ENCODE results near the gene LDHD. TPM values are rescaled to one million over a fixed set of nuclear protein-coding genes. Genes with fewer than 3 reads are reported as not detected.
A peak's percentile ranks its signal among the peaks of the same experiment; 100 is the strongest.

LDHD gene
- polyA plus RNA-seq, 2 of the 4 experiments (the other 2 are of a cell fraction) = 0.79 to 1.1 TPM

DNA sequence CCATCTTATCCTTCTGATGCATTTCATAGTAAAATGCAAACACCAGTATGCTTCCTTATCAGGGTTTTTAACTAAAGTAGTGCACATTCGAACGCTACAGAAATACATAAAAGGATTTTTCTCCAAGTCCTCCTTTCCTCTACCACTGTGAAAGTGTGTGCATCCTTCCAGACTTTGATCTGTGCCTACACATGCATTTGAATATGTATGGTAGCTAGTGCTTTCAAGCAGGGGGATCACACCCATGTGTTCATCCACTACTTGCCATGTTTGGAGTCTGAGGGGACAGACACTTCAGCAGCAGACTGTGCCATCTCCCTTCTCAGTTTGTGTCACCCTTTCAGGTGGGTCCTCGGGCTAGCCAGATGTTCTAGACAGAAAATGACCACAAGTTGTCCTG, 14.9 kb downstream of the LDHD start (continued):
- no peak for TF ChIP-seq HOXB5 (CRISPR knock-in tag; IDR thresholded peaks at IDR 0.05)
- no peak for TF ChIP-seq PBX3 (IDR thresholded peaks at IDR 0.05)
- no peak for TF ChIP-seq CHD2 (IDR thresholded peaks at IDR 0.05; ENCODE audit: low read length, partially characterized antibody)

- H3K4me1 ChIP-seq = no peaks in the 10 kb centered on the region
- FAIRE-seq (no peak), ATAC-seq (no peak), DNase-seq (ENCODE audit: low read depth in 1 of 2, low spot score in 1 of 2) (no peak)
- H3K9me3 ChIP-seq = no peaks in the 10 kb centered on the region
- no peak for TF ChIP-seq SREBF2 (IDR thresholded peaks at IDR 0.05)
- TF ChIP-seq USF2 (IDR thresholded peaks at IDR 0.05) = no peak
- TF ChIP-seq MYC (IDR thresholded peaks at IDR 0.05; ENCODE audit: borderline replicate concordance, low read length) = no peak
- no peak for TF ChIP-seq ZNF302 (CRISPR knock-in tag; IDR thresholded peaks at IDR 0.05)
- TF ChIP-seq, protein P1, sequence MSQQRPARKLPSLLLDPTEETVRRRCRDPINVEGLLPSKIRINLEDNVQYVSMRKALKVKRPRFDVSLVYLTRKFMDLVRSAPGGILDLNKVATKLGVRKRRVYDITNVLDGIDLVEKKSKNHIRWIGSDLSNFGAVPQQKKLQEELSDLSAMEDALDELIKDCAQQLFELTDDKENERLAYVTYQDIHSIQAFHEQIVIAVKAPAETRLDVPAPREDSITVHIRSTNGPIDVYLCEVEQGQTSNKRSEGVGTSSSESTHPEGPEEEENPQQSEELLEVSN (IDR thresholded peaks at IDR 0.05; ENCODE audit: borderline replicate concordance, low read depth) = no peak
- no peak for TF ChIP-seq NR3C1 (IDR thresholded peaks at IDR 0.05)
- TF ChIP-seq PBX3 (IDR thresholded peaks at IDR 0.05) = no peak
- TF ChIP-seq KDM5A (IDR thresholded peaks at IDR 0.05) = no peak
- TF ChIP-seq NFE2L2 (conservative IDR thresholded peaks at IDR 0.05; ENCODE audit: low read length) = no peak
- TF ChIP-seq TP53 (CRISPR knock-in tag; IDR thresholded peaks at IDR 0.05) = no peak
- no peak for TF ChIP-seq ZC3H11A (IDR thresholded peaks at IDR 0.05)
- no peak for TF ChIP-seq HEYL (CRISPR knock-in tag; IDR thresholded peaks at IDR 0.05)
- ChIA-PET POLR2A (no interaction called here), CTCF (interaction anchor here (1.6 to 11.3 kb wide), 3 partner anchors 11 to 102 kb away, joined by 4 to 69 read pairs (median 13); partner anchors contain the start of gene ZNRF1)
- H3K27ac ChIP-seq = 0 out of 6 replicates have a peak overlapping the region, but pooled peaks of 1 of the 2 experiments have one; percentile 0
- no peak overlapping the region for H3K4me2 ChIP-seq
- 88% methylated on average over 3 of the region's 3 CpGs for WGBS (ENCODE audit: missing lambda C conversion rate)
- H3K4me3 ChIP-seq = no peak overlapping the region
Measured at GRCh38 chr16:75100603-75100990, 16.0 kb downstream of the LDHD start.

DNA sequence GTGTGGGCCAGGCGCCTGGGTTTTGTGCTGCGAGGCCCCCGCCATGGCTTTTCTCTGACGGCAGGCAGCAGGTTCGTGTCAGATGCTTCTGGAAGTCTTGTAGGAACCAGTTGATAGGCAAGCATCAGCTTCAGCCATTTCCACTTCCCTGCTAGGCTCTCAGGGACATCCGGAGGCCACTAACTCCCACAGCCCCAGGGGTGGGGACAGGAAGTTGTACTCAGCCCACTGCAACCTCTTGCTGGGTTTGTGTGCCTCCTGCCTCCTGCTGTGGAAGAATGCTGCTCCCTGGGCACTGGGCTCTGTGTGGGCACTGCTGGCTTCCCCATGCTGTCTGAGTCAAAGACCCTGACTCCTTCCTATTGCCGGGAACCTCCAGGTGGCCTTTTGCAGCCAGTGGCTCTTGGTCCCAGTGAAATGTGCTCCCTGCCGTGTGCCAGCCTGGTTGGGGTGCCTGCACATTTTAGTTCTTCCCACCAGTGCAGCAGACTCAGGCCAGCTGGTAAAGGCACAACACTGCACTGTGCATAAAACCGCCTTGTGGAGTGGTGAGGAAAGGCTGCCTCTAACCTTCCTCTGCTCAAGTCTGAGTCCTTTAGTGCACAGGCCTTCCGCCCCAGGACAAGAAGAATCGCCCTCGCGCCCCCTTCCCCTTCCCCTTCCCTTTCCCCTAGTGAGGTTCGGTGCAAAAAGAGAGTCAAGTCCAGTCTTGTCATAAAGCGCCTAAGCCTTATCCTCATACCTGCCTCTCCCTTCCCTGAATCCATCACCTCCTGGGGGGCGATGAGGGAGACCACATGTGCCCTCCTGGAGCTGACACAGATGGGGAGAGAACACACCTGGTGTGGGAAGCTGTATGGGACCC, 16.6 kb downstream of the LDHD start:
- ChIA-PET POLR2A (no interaction called here), CTCF (interaction anchor here (0.5 to 11.3 kb wide), 3 partner anchors 12 to 102 kb away, joined by 3 to 69 read pairs (median 13); partner anchors contain the start of gene ZNRF1)
- H3K27ac ChIP-seq = 0 out of 6 replicates have a peak overlapping the region, but pooled peaks of 1 of the 2 experiments have one; percentile 0
- 84% methylated on average over 16 of the region's 16 CpGs for WGBS (ENCODE audit: missing lambda C conversion rate)
- FAIRE-seq (no peak), DNase-seq (ENCODE audit: low read depth in 1 of 2, low spot score in 1 of 2) (no peak), ATAC-seq (peak; percentile 32 to 37; a peak in 2 of 6 replicates)
- H3K4me1 ChIP-seq = no peaks in the 10 kb centered on the region
- H3K4me3 ChIP-seq = no peak overlapping the region
- no peak overlapping the region for H3K4me2 ChIP-seq
- TF ChIP-seq HDAC2 (IDR thresholded peaks at IDR 0.05) = no peak
- no peak for TF ChIP-seq POLR2AphosphoS2 (conservative IDR thresholded peaks at IDR 0.05; ENCODE audit: low read length)
- no peak for TF ChIP-seq ZNF302 (CRISPR knock-in tag; IDR thresholded peaks at IDR 0.05)
- no peak for TF ChIP-seq CEBPB (IDR thresholded peaks at IDR 0.05)
- no peak for TF ChIP-seq HOXB13 (CRISPR knock-in tag; IDR thresholded peaks at IDR 0.05; ENCODE audit: low read depth)
- no peak for TF ChIP-seq CHD2 (IDR thresholded peaks at IDR 0.05; ENCODE audit: low read length, partially characterized antibody)
- no peak for TF ChIP-seq BHLHE40 (IDR thresholded peaks at IDR 0.05; ENCODE audit: low read depth, low read length)
- TF ChIP-seq RFX5 (IDR thresholded peaks at IDR 0.05) = no peak
- TF ChIP-seq RCOR1 (IDR thresholded peaks at IDR 0.05; ENCODE audit: low read depth, low read length) = no peak
- no peak for TF ChIP-seq EHMT2 (IDR thresholded peaks at IDR 0.05; ENCODE audit: low read depth)
- no peak for TF ChIP-seq KDM1A (IDR thresholded peaks at IDR 0.05; ENCODE audit: low read depth)
- TF ChIP-seq FOSB (CRISPR knock-in tag; IDR thresholded peaks at IDR 0.05) = no peak
- no peaks in the 10 kb centered on the region for H3K9me3 ChIP-seq
